Lung (tissue), 12 donors: ENCODE measurements around the gene SRPK2. TPM values are rescaled to one million over a fixed set of nuclear protein-coding genes. Genes with fewer than 3 reads are reported as not detected.

ENCODE experiments used
- ATAC-seq: fragments of 200-7000 bp; cut with Tn5 transposase; one replicate; pipeline ENCODE4 v1.9.1; 2020; ENCODE audit warnings: moderate number of reproducible peaks; ENCODE audit not compliant: insufficient read depth, low FRiP score
- DNase-seq, 3 donors: peaks; one replicate each; pipeline ENCODE4 v3.0.0-alpha.2; 2013 to 2017
- H3K27ac ChIP-seq, 2 donors: one replicate each; pipeline ENCODE4 v1.5.1; 2013; ENCODE audit warnings: mild to moderate bottlenecking in 2 of 2, moderate library complexity in 2 of 2, control low read depth in 1 of 2, inconsistent platforms in 1 of 2, low read depth in 1 of 2, low read length in 1 of 2
- H3K27me3 ChIP-seq, 3 donors: one replicate each; pipeline ENCODE4 v1.5.1; 2013; ENCODE audit warnings: low read length in 2 of 3; ENCODE audit not compliant: control insufficient read depth in 3 of 3, insufficient read depth in 3 of 3
- H3K36me3 ChIP-seq, 4 donors: one replicate each; pipeline ENCODE4 v1.5.1; 2013; ENCODE audit warnings: low read length in 4 of 4, mild to moderate bottlenecking in 1 of 4, moderate library complexity in 1 of 4; ENCODE audit not compliant: control insufficient read depth in 4 of 4, insufficient read depth in 4 of 4
- H3K4me1 ChIP-seq, 5 donors: one replicate each; pipeline ENCODE4 v1.5.1; 2013; ENCODE audit warnings: low read length in 5 of 5, mild to moderate bottlenecking in 2 of 5, moderate library complexity in 1 of 5; ENCODE audit not compliant: control insufficient read depth in 5 of 5, insufficient read depth in 5 of 5
- H3K4me3 ChIP-seq: one replicate; pipeline ENCODE4 v1.5.1; 2013; ENCODE audit warnings: mild to moderate bottlenecking, control low read depth, moderate library complexity
- H3K9ac ChIP-seq, 2 donors: one replicate each; pipeline ENCODE4 v1.5.1; 2013; ENCODE audit warnings: low read length in 2 of 2, control low read depth in 1 of 2; ENCODE audit not compliant: insufficient read depth in 1 of 2
- H3K9me3 ChIP-seq, 4 donors: one replicate each; pipeline ENCODE4 v1.5.1; 2013; ENCODE audit warnings: low read length in 3 of 4, mild to moderate bottlenecking in 1 of 4, moderate library complexity in 1 of 4; ENCODE audit not compliant: control insufficient read depth in 4 of 4, insufficient read depth in 3 of 4
- WGBS, 2 donors: extraction: QIAGEN DNeasy Blood & Tissue Kit; methylation state at CpG; one replicate each; pipeline ENCODE4 v1.1.7; 2013; 5-methylcytosine and 5-hydroxymethylcytosine counted together
- polyA plus RNA-seq, 2 donors: library from polyadenylated mRNA; stranded (reverse); fragments of 200-250 nt; gene quantifications; one replicate each; pipeline ENCODE4 v1.2.1, GENCODE V29; 2013
- total RNA-seq, 2 donors: library from RNA; depleted of rRNA in 1 of 2; stranded (reverse); fragments of >200 nt in 1 of 2; gene quantifications; one replicate each; pipeline ENCODE4 v1.2.1, GENCODE V29; 2014 to 2021
- TF ChIP-seq, protein P1 (sequence below): IDR thresholded peaks from 2 replicates; pipeline ENCODE4 v1.5.1; 2012; ENCODE audit warnings: mild to moderate bottlenecking; ENCODE audit errors: control extremely low read depth, extremely low read depth
- donor health status: control.
- donor health status: control.
- donor health status: Bipolar disorder and iron deficiency.
- donor health status: healthy.
- donor health status: DM: yes; HTN: yes; CAD: no.

The SRPK2 gene
- total and polyA plus RNA-seq, 4 donors, result 10.8 to 71.2 (median 23.2) TPM

DNA sequence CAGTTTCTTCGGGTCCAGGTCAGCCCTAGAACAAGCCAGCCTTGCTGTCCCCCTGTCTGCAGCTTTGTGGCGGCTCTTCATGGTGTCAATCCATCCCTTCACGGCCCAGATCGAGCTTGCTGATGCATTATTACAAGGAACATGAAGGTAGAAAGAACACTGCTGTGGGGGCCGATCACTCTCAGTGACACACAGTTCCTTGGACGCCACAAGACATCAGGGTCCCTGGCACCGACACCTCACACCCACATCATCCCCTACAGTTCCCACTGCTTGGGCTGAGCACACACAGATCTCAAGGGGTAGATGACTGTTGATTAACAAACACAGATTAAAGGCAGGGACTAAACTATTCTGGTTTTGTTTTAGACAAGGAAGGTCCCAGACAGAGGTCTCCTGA is 255.4 kb downstream of the SRPK2 start:
- peaks cover 5 to 19% (median 8%) of the 10 kb centered on the region in 4 donors for H3K36me3 ChIP-seq
- ATAC-seq (no peak), DNase-seq (no peak)
- H3K4me1 ChIP-seq, result peaks cover 0 to 8% (median 0%) of the 10 kb centered on the region in 5 donors
- no peak overlapping the region for H3K27ac ChIP-seq
- no peak overlapping the region for H3K9ac ChIP-seq
- TF ChIP-seq, protein P1, sequence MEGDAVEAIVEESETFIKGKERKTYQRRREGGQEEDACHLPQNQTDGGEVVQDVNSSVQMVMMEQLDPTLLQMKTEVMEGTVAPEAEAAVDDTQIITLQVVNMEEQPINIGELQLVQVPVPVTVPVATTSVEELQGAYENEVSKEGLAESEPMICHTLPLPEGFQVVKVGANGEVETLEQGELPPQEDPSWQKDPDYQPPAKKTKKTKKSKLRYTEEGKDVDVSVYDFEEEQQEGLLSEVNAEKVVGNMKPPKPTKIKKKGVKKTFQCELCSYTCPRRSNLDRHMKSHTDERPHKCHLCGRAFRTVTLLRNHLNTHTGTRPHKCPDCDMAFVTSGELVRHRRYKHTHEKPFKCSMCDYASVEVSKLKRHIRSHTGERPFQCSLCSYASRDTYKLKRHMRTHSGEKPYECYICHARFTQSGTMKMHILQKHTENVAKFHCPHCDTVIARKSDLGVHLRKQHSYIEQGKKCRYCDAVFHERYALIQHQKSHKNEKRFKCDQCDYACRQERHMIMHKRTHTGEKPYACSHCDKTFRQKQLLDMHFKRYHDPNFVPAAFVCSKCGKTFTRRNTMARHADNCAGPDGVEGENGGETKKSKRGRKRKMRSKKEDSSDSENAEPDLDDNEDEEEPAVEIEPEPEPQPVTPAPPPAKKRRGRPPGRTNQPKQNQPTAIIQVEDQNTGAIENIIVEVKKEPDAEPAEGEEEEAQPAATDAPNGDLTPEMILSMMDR, result no peak
- no peaks in the 10 kb centered on the region for H3K27me3 ChIP-seq
- WGBS, 2 donors, result 95 to 98% methylated on average over 7 of the region's 7 CpGs
- no peaks in the 10 kb centered on the region for H3K9me3 ChIP-seq
- no peak overlapping the region for H3K4me3 ChIP-seq

GRCh38 chr7:105132835-105133234 is 255.9 kb downstream of the SRPK2 start:
- no peaks in the 10 kb centered on the region for H3K27me3 ChIP-seq
- DNase-seq (no peak), ATAC-seq (no peak)
- peaks cover 0 to 7% (median 0%) of the 10 kb centered on the region in 5 donors for H3K4me1 ChIP-seq
- no peak overlapping the region for H3K27ac ChIP-seq
- H3K9me3 ChIP-seq, result no peaks in the 10 kb centered on the region
- no peak overlapping the region for H3K4me3 ChIP-seq
- TF ChIP-seq, protein P1, result no peak
- 95 to 98% methylated on average over 10 of the region's 10 CpGs for WGBS, 2 donors
- peaks cover 2 to 20% (median 7%) of the 10 kb centered on the region in 4 donors for H3K36me3 ChIP-seq
- no peak overlapping the region for H3K9ac ChIP-seq

GRCh38 chr7:105132335-105132734 is 256.4 kb downstream of the SRPK2 start:
- no peak overlapping the region for H3K4me3 ChIP-seq
- DNase-seq, result no peak
- H3K9ac ChIP-seq, result no peak overlapping the region
- H3K4me1 ChIP-seq, result peaks cover 0 to 7% (median 0%) of the 10 kb centered on the region in 5 donors
- TF ChIP-seq, protein P1, result no peak
- ATAC-seq, result no peak
- 94 to 96% methylated on average over 5 of the region's 5 CpGs for WGBS, 2 donors
- peaks cover 2 to 15% (median 7%) of the 10 kb centered on the region in 4 donors for H3K36me3 ChIP-seq
- H3K9me3 ChIP-seq, result no peaks in the 10 kb centered on the region
- no peak overlapping the region for H3K27ac ChIP-seq
- no peaks in the 10 kb centered on the region for H3K27me3 ChIP-seq

- Histone ChIP-seq H3K9me3 (no peaks in the 10 kb centered on the region), H3K9ac (no peak overlapping the region), H3K4me1 (peaks cover 0 to 6% (median 0%) of the 10 kb centered on the region in 5 donors), H3K27me3 (no peaks in the 10 kb centered on the region), H3K36me3 (peaks cover 2 to 15% (median 7%) of the 10 kb centered on the region in 4 donors), H3K27ac (no peak overlapping the region), H3K4me3 (no peak overlapping the region)
- WGBS, 2 donors, result 87 to 94% methylated on average over 7 of the region's 7 CpGs
- no peak for DNase-seq
- TF ChIP-seq, protein P1, result no peak
- no peak for ATAC-seq
Observed at GRCh38 chr7:105131890-105132289, 256.8 kb downstream of the SRPK2 start.
